ENCODE measurements around the gene PTPN4. TPM values are rescaled to one million over a fixed set of nuclear protein-coding genes. Genes with fewer than 3 reads are reported as not detected.

Gene PTPN4
- total and polyA plus RNA-seq, 2 of the 8 experiments (the other 6 are each of a cell fraction or from before 2014, with no cell fraction given): 28.5 to 105 TPM

GRCh38 chr2:119755906-119756305 lies 3.8 kb upstream of the PTPN4 start (continued):
- TF ChIP-seq PHF8 (conservative IDR thresholded peaks at IDR 0.05; ENCODE audit: low read depth, low read length): no peak
- no peak for TF ChIP-seq KDM1A (IDR thresholded peaks at IDR 0.05; ENCODE audit: borderline replicate concordance, low read length)
- no peak for TF ChIP-seq ATF3 (IDR thresholded peaks at IDR 0.05; ENCODE audit: insufficient read depth, low read depth, low read length)
- no peak for TF ChIP-seq RXRA (IDR thresholded peaks at IDR 0.05; ENCODE audit: insufficient read depth, low read depth, low read length)
- no peak for TF ChIP-seq KDM4A (IDR thresholded peaks at IDR 0.05; ENCODE audit: low read depth, low read length, severe bottlenecking)
- TF ChIP-seq JUND (IDR thresholded peaks at IDR 0.05; ENCODE audit: low read length): no peak

Measured in H1 (cell line).